Endothelial cell of umbilical vein (primary cell): Measurements from ENCODE around the gene ADARB2.

Experiments used
- CTCF ChIP-seq, 2 donors: IDR thresholded peaks; 1 replicate in 1 of 2; 2 replicates in 1 of 2; pipeline ENCODE4 v1.5.1; 2011; ENCODE audit warnings: low read length in 2 of 2, mild to moderate bottlenecking in 2 of 2, moderate library complexity in 2 of 2, control low read depth in 1 of 2, inconsistent platforms in 1 of 2, low read depth in 1 of 2; ENCODE audit not compliant: insufficient read depth in 1 of 2; ENCODE audit errors: extremely low read depth in 1 of 2
- EZH2 ChIP-seq: IDR thresholded peaks from 2 replicates; pipeline ENCODE4 v1.6.1; 2012; ENCODE audit warnings: borderline replicate concordance, low read depth, mild to moderate bottlenecking, moderate library complexity, low read length, inconsistent platforms; ENCODE audit not compliant: severe bottlenecking
- FOS ChIP-seq: IDR thresholded peaks from 2 replicates; pipeline ENCODE4 v1.6.1; 2011; ENCODE audit warnings: mild to moderate bottlenecking, low read length, moderate library complexity, borderline replicate concordance; ENCODE audit not compliant: insufficient read depth
- JUN ChIP-seq: IDR thresholded peaks from 2 replicates; pipeline ENCODE4 v1.6.1; 2011; ENCODE audit warnings: borderline replicate concordance, low read depth; ENCODE audit not compliant: insufficient read length, insufficient read depth
- POLR2A ChIP-seq: IDR thresholded peaks from 2 replicates; pipeline ENCODE4 v1.6.1; 2012; ENCODE audit warnings: low read depth, mild to moderate bottlenecking, control low read depth, low read length
- POLR2AphosphoS5 ChIP-seq: IDR thresholded peaks from 2 replicates; pipeline ENCODE4 v1.6.1; 2012; ENCODE audit warnings: low read depth, mild to moderate bottlenecking, control low read depth, low read length, moderate library complexity; ENCODE audit not compliant: insufficient read depth

DNA sequence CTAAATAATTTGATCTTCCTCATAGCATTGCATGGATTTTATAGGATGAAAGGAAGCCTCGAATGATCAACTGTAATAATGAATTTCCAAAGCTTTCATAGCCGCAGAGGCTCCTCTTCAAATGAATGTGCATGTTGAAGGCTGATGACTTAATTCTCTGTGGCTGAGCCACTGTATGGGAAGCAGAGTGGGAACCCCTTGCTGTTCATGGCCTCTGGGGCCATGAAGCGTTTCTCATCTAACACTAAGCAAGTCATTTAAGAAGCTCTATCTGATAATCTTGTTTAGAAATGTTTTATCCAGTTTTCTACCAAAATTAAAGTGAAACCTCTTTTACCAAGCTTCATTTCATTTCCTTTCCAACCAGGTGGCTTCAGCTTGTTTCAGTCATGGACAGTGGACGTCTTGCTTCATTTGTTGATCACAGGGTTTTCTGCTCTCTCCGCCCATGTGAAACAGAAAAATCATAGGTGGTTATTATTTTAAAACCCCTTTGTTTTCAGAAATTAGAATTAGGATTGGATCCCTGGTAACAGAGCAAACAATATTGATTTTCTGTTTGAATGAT is 10.3 kb upstream of the ADARB2 start:
- TF ChIP-seq POLR2A (no peak), CTCF (IDR thresholded peaks at IDR 0.05; ENCODE audit: extremely low read depth in 1 of 2, insufficient read depth in 1 of 2, low read depth in 1 of 2, low read length in 2 of 2) (no peak), POLR2AphosphoS5 (no peak), FOS (no peak), EZH2 (no peak), JUN (no peak)
